GM13977 (cell line): ENCODE data around the gene KRT83.
"Not testable (repeated sequence)": the region's sequence is repeated elsewhere in the genome, so short reads cannot be mapped to it uniquely, and the experiment has no call there.

ENCODE experiments used
- DNase-seq: peaks from one replicate; pipeline ENCODE4 v3.0.0; 2012; ENCODE audit warnings: low spot score
- in situ Hi-C: fragments of 300-500 bp; cut with MboI; formaldehyde crosslinking; loops from one replicate; pipeline ENCODE4 v1.12.0; 2022; ENCODE audit warnings: low sequenced_read_pairs, low pct_unique_long_range_greater_than_20kb, mixed read lengths, inconsistent platforms; ENCODE audit not compliant: unreplicated experiment
- TF ChIP-seq, protein P1 (sequence below): IDR thresholded peaks from 2 replicates; pipeline ENCODE4 v1.5.1; 2012; ENCODE audit warnings: mild to moderate bottlenecking, control low read depth; ENCODE audit not compliant: insufficient read depth; ENCODE audit errors: extremely low read depth, missing control alignments

Gene KRT83

DNA sequence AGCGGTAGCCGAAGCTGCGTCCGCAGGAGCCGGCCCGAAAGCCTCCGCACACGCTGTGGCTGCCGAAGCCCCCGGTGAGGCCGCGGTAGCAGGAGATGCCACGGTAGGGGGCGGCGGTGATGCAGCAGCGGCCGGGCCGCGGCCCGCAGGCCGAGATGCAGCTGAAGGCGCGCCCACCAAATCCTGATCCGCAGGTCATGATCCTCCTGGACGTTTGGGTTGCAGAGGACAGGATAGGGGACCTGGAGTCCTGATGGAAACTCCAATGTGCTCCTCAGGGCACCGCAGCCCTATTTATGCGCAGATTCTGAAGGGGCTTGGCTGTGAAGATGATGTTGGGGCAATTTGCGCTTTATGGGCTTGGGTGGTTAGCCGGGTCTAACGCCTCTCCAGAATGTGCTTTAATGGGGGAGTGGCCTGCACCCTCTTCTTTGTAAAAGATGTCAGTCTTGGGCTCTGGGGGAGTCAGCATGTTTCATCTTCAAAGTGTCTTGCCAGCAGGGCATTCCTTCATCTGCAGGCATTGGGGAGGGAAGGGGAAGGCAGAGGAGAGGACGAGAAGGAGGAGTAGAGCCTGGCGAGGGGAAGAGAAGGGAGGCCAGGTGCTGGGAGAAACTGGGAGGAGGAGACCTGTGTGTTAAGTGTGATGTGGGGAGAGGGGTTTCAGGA is 29.8 kb downstream of the KRT83 start, which contains the start of gene KRT81:
TSS of gene KRT81 (minus strand) at position 268 of the 669 bp plus-strand sequence. CDS start at position 199, 69 bp downstream.
- TF ChIP-seq, protein P1, sequence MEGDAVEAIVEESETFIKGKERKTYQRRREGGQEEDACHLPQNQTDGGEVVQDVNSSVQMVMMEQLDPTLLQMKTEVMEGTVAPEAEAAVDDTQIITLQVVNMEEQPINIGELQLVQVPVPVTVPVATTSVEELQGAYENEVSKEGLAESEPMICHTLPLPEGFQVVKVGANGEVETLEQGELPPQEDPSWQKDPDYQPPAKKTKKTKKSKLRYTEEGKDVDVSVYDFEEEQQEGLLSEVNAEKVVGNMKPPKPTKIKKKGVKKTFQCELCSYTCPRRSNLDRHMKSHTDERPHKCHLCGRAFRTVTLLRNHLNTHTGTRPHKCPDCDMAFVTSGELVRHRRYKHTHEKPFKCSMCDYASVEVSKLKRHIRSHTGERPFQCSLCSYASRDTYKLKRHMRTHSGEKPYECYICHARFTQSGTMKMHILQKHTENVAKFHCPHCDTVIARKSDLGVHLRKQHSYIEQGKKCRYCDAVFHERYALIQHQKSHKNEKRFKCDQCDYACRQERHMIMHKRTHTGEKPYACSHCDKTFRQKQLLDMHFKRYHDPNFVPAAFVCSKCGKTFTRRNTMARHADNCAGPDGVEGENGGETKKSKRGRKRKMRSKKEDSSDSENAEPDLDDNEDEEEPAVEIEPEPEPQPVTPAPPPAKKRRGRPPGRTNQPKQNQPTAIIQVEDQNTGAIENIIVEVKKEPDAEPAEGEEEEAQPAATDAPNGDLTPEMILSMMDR, result no peak
- DNase-seq, result peak; percentile 7
- in situ Hi-C loops, result no loop called here

DNA sequence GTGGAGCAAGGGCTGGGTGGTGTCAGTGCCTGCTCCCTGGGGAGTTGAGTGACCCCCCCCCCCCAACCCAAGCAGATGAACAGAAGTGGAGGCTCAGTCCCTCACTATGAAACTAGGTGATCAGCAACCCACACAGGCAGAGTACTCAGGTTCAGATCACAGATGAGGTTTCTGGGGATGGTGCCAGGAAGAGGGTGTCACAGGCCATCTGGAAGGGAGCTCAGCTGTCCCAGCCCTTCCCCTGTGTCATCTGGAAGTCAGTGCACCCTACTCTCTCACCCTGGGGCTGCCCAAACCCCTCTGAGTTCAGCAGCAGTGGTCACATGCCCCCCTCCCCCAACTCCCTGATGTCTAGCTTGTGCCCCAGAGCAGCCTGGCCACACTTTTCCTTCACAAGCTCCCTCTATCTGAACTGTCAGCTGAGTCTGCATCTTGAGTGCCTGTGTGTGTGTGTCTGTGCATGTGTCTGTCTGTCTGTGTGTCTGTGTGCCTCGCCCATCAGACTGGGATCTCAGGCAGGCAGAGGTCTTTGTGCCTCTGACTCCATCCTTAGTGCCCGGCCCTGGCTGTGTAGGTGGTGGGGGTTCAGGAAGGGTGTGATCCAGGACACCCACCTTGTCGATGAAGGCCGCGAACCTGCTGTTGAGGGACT is 30.6 kb downstream of the KRT83 start:
- DNase-seq, in situ Hi-C loops: not testable (repeated sequence)

DNA sequence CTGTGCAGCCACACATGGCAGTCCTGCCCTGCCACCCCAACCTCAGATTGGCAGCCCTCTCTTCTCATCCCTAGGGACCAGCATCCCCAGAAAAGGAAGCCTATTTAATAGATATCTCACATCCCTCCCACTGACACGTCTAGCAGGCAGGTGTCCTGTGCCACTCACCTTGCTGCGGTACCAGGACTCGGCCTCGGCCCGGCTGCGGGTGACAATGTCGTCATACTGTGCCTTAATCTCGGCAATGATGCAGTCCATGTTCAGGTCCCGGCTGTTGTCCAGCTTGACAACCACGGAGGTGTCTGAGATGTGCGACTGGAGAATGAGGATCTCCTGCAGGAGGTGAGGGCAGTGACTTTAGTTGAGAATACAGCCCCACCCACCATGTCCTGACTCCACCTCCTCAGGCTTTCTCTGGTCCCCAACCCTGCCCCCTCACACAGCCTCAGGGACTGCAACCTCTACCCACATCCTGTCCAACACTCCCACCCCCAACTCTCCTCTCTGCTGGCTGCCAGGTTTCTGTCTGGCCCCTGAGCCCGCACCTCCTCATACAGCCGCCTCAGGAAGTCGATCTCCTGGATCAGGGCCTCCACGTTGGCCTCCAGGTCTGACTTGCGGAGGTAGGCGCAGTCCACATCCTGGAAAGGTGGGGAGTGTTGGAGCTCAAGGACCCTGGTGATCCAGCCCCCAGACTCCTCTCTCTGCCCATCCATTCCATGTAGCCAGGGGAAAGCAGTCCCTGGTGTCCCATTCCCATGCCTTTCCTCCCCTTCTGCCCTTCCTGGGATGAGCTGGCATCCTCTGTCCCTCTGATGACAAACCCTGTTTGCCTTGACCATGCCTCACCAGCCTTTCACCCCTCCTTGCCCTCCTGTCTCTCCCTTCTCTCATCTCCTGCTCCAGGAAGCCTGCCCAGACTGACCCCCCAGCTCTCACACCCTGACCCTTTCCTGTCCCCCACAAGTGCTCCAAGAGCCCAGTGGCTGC is 33.1 kb downstream of the KRT83 start:
- DNase-seq, result peak; percentile 30
- in situ Hi-C loops, result not testable (repeated sequence)

DNA sequence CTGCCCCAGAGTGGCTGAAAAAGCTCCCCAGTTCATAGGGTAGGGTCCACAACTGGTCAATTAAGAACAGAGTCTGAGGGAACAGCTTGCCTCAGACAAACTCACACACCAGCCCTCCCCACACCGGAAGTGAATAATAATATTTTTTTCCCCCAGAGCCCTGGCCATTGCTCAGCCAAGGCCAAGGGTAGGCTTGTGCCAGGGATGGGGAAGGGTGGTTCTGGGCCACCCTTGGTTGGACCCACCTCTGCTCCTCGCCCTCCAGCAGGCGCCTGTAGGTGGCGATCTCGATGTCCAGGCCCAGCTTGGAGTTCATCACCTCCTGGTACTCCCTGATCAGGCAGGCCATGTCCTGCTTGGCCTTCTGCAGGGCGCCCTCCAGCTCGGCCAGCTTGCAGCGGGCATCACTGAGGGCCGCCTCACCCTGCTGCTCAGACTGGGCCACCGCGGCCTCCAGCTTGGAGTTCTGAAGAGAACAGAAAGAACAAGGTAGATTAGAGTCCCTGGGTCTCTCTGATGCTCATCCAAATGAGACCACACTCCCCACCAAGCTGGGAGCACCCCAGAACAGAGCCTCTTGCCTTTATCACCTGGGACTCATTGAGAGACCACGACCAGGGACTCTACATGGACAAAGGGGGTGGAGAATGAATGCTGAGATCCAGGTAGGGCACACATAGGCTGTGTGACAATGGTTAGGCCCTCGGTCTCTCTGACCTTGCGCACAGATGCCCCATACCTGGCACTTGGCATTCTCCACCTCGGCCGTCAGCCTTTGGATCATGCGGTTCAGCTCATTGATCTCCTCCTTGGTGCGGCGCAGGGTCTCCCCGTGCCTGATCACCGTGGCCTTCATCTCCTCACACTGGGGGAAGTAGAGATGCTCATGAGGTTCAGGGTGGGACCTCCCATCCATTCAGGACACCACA is 34.1 kb downstream of the KRT83 start:
- in situ Hi-C loops, result not testable (repeated sequence)
- peak; percentile 10 for DNase-seq

DNA sequence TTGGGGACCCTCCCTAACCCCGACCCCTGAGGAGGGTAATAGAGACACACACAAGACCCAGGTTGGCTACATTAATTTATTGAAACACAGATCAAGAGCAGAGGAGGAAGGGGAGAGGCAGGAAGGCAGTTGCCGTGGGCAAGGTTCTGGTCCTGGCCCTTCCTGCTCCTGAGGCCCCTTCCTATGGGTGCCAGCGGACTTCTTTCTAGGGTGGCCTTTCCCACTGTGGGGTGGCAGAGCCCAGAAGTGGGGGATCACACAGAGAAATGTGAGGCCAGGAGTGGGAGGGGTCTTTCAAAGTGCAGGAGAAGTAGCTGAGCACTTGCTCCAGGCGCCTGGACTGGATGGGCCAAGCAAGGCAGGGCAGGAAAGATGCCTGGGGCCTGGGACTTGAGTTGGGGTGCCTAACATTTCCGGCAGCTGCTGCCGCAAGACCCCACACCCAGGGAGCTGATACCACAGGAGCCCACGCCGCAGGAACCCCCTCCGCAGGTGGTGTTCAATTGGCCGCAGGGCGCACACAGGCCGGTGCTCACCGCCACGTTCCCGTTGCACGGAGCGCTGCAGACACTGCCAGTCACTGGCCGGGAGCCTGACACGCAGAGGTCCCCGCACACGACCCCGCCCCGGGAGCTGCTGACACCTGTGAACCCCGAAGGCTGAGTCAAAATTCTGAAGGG is 35.2 kb downstream of the KRT83 start:
- in situ Hi-C loops, result no loop called here

DNA sequence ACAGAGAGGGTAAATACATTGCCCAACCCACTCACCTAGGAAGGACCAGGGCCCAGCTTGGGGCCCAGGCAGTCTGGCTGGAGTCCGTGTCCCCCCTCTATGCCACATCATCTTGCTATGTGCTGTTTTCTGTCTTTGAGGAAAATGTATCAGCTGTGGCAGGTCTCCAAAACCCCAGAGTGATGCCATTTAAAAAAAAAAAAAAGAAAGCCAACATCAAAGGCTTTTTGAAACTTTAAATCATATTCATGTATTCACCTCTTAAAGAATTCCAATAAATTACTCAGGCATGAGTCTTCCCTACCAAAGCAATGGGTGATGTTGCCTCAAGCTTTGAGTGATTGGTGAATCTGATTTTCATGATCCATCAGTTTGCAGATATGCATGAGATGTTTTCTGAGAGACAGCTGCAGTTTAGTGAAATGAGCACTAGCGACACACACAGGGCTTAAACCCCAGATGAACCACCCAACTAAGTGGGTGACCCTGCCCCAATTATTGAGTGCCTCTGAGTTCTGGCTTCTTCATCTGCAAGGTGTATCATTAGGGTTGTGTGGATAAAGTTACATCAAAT is 35.9 kb downstream of the KRT83 start:
- peak; percentile 11 for DNase-seq
- in situ Hi-C loops, result no loop called here

More for the DNA sequence above, 35.2 kb downstream of the KRT83 start:
- TF ChIP-seq, protein P1, result no peak
- DNase-seq, result peak; percentile 10

More for the DNA sequence above, 35.9 kb downstream of the KRT83 start:
- TF ChIP-seq, protein P1, result no peak
